Muscle of arm (tissue), 12 donors: Measurements from ENCODE around the gene TPCN2. TPM values are rescaled to one million over a fixed set of nuclear protein-coding genes. Genes with fewer than 3 reads are reported as not detected.
A peak's percentile ranks its signal among the peaks of the same experiment; 100 is the strongest.

ENCODE experiments used
- DNase-seq: peaks from one replicate; pipeline ENCODE4 v3.0.0-alpha.2; 2013
- polyA plus RNA-seq, 12 donors: library from polyadenylated mRNA; unstranded; fragments of 120-200 nt; gene quantifications; one replicate each; pipeline ENCODE4 v1.2.1, GENCODE V29; 2013; ENCODE audit not compliant: insufficient read length in 12 of 12

The TPCN2 gene
- polyA plus RNA-seq, 12 donors = 6.2 to 11.7 (median 8.8) TPM; not detected in 1

- no peak for DNase-seq
These were observed 111.8 kb downstream of the TPCN2 start for GRCh38 chr11:69160296-69161116.

- DNase-seq = no peak
These were observed 112.3 kb downstream of the TPCN2 start for GRCh38 chr11:69161117-69161407.

- DNase-seq = no peak
These were observed 113.8 kb downstream of the TPCN2 start for GRCh38 chr11:69162505-69162904.

GRCh38 chr11:69163842-69164241 is 115.1 kb downstream of the TPCN2 start:
- DNase-seq = no peak

GRCh38 chr11:69164824-69165223 is 116.1 kb downstream of the TPCN2 start:
- no peak for DNase-seq

GRCh38 chr11:69165775-69166174 is 117.0 kb downstream of the TPCN2 start:
- DNase-seq = no peak

- peak; percentile 60 for DNase-seq
These were observed 117.7 kb downstream of the TPCN2 start for GRCh38 chr11:69166218-69167115.

- no peak for DNase-seq
These were observed 118.6 kb downstream of the TPCN2 start for GRCh38 chr11:69167130-69167915.

GRCh38 chr11:69167916-69168691 is 119.4 kb downstream of the TPCN2 start:
- DNase-seq = no peak

GRCh38 chr11:69169479-69169878 is 120.7 kb downstream of the TPCN2 start:
- DNase-seq = no peak

GRCh38 chr11:69170704-69171103 is 122.0 kb downstream of the TPCN2 start:
- no peak for DNase-seq

GRCh38 chr11:69171476-69172240 is 122.9 kb downstream of the TPCN2 start:
- DNase-seq = no peak

- DNase-seq = no peak
These were observed 123.9 kb downstream of the TPCN2 start for GRCh38 chr11:69172674-69173073.

- DNase-seq = no peak
These were observed 124.6 kb downstream of the TPCN2 start for GRCh38 chr11:69173331-69173730.

GRCh38 chr11:69173925-69174581 is 125.3 kb downstream of the TPCN2 start:
- DNase-seq = no peak

GRCh38 chr11:69174841-69175240 is 126.1 kb downstream of the TPCN2 start:
- no peak for DNase-seq

GRCh38 chr11:69178819-69179482 is 130.2 kb downstream of the TPCN2 start:
- DNase-seq = no peak

GRCh38 chr11:69180226-69180625 is 131.5 kb downstream of the TPCN2 start:
- DNase-seq = no peak

- DNase-seq = no peak
These were observed 132.0 kb downstream of the TPCN2 start for GRCh38 chr11:69180726-69181125.
